ENCODE data around the gene ASH1L.
A peak's percentile ranks its signal among the peaks of the same experiment; 100 is the strongest.
"Not testable (repeated sequence)": the region's sequence is repeated elsewhere in the genome, so short reads cannot be mapped to it uniquely, and the experiment has no call there.

The ASH1L gene

DNA sequence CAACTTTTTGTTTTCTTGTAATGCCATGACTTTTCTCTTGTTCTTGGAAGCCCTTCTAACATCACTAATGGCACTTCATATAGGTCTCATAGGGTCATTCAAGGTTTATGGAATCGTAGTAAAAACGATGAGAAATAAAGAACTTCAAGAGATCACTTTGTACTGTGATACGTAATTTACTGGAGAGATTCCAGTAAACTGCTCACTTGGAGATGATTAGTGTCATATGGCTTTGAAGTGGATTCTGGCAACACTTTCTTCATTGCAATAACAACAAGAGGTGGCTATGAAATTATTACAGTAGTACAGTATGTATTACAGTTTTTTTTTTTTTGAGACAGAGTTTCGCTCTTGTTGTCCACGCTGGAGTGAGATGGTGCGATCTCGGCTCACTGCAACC, 138.5 kb downstream of the ASH1L start:
- no peak for DNase-seq (ENCODE audit: low read depth)
- TF ChIP-seq, protein P1, sequence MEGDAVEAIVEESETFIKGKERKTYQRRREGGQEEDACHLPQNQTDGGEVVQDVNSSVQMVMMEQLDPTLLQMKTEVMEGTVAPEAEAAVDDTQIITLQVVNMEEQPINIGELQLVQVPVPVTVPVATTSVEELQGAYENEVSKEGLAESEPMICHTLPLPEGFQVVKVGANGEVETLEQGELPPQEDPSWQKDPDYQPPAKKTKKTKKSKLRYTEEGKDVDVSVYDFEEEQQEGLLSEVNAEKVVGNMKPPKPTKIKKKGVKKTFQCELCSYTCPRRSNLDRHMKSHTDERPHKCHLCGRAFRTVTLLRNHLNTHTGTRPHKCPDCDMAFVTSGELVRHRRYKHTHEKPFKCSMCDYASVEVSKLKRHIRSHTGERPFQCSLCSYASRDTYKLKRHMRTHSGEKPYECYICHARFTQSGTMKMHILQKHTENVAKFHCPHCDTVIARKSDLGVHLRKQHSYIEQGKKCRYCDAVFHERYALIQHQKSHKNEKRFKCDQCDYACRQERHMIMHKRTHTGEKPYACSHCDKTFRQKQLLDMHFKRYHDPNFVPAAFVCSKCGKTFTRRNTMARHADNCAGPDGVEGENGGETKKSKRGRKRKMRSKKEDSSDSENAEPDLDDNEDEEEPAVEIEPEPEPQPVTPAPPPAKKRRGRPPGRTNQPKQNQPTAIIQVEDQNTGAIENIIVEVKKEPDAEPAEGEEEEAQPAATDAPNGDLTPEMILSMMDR (IDR thresholded peaks at IDR 0.05; ENCODE audit: insufficient read depth, low read depth, low read length, missing control alignments): no peak
- no peak overlapping the region for H3K4me3 ChIP-seq (ENCODE audit: low read depth, low read length)

DNA sequence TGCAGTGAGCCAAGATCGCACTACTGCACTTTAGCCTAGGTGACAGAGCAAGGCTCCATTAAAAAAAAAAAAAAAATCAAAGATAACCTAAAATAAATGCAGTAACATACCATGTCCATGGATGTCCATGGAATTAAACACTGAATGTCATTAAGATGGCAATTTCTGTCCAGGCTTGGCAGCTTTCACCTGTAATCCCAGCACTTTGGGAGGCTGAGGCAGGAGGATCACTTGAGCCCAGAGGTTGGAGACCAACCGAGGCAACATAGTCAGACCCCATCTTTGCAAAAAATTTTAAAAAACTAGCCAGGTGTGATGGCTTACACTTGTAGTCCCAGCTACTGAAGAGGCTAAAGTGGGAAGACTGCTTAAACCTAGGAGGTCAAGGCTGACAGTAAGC, 141.8 kb downstream of the ASH1L start:
- no peak overlapping the region for H3K4me3 ChIP-seq (ENCODE audit: low read depth, low read length)
- no peak for DNase-seq (ENCODE audit: low read depth)
- TF ChIP-seq, protein P1 (IDR thresholded peaks at IDR 0.05; ENCODE audit: insufficient read depth, low read depth, low read length, missing control alignments): no peak

DNA sequence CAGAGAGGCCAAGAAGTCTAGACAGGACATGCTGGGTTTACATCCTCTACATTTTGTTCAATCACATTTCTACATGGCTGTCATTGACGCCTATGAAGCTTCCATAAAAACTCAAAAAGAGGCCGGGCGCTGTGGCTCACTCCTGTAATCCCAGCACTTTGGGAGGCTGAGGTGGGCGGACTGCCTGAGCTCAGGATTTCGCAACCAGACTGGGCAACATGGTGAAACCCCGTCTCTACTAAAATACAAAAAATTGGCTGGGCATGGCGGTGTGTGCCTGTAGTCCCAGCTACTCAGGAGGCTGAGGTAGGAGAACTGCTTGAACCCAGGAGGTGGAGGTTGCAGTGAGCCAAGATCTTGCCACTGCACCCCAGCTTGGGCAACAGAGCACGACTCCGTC, 150.8 kb downstream of the ASH1L start:
- DNase-seq (ENCODE audit: low read depth); H3K4me3 ChIP-seq (ENCODE audit: low read depth, low read length): not testable (repeated sequence)

DNA sequence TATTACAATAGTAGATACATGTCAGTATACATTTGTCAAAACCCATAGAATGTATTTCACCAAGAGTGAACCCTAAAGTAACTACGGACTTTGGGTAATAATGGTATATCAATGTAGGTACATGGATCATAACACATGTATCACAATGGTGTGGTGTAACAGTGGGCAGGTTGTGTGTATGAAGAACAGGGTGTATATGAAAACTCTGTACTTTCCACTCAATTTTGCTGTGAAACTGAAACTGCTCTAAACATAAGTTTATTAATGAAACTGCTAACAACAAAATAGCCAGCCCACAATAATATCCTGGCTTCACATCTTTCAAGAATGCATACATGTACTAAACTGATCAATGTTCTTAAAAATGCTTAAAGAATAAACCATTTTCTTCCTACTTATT, 151.7 kb downstream of the ASH1L start:
- TF ChIP-seq, protein P1 (IDR thresholded peaks at IDR 0.05; ENCODE audit: insufficient read depth, low read depth, low read length, missing control alignments): no peak
- peak; percentile 49 for DNase-seq (ENCODE audit: low read depth)
- no peak overlapping the region for H3K4me3 ChIP-seq (ENCODE audit: low read depth, low read length)

DNA sequence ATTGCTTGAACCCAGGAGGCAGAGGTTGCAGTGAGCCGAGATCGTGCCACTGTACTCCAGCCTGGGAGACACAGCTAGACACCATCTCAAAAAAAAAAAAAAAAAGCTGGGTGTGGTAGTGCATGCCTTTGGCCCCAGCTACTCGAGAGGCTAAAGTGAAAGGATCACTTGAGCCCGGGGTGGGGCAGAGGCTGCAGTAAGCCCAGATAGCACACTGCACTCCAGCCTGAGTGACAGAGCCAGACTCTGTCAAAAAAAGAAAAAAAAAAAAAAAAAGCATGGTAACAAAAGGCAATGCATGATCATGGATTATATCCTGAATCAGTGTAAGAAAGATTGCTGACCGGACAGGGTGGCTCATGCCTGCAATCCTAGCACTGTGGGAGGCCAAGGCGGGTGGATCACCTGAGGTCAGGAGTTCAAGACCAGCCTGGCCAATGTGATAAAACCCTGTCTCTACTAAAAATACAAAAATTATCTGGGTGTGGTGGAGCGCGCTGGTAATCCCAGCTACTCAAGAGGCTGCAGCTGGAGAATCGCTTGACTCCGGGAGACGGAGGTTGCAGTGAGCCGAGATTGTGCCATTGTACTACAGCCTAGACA, 165.6 kb downstream of the ASH1L start:
- no peak for DNase-seq (ENCODE audit: low read depth)
- H3K4me3 ChIP-seq (ENCODE audit: low read depth, low read length): no peak overlapping the region
- TF ChIP-seq, protein P1 (IDR thresholded peaks at IDR 0.05; ENCODE audit: insufficient read depth, low read depth, low read length, missing control alignments): no peak

DNA sequence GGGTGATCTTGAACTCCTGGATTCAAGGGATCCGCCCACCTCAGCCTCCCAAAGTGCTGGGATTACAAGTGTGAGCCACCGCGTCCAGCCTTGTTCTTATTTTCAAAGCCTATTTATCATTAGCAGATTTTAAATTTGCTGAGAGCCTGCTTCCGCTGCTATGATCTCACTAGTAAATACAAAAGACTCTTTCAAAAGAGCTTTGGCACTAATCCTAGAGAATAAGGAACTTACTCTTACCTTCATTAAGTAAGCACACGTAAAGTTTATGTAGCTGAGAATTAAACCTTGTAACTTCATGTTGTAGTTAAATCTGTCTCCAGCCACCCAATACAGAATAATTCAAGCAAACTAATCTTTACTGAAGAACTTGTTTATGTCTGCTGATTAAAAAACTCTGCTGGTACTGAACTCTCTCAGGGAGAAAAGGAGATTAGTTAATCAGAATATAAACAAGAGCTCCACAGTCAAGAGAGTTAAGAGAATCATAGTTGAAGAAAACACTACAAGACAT, 169.6 kb downstream of the ASH1L start:
- no peak for DNase-seq (ENCODE audit: low read depth)
- H3K4me3 ChIP-seq (ENCODE audit: low read depth, low read length): no peak overlapping the region
- TF ChIP-seq, protein P1 (IDR thresholded peaks at IDR 0.05; ENCODE audit: insufficient read depth, low read depth, low read length, missing control alignments): no peak

DNA sequence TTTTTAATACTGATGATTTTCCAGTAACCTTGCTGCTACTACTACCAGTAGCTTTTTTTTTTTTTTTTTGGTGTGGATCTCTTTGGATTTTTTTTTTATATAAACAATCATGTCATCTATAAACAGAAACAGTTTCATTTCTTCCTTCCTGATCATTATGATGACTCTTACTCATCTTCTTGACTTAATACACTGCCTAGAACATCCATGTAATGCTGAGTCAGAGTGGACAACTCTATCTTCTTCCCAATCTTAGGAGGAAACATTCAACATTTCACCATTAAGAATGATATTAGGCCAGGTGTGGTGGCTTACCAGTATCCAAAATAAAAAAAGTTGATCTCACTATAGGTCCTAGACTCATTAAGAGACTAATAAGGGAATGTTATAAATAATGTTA, 172.8 kb downstream of the ASH1L start:
- TF ChIP-seq, protein P1 (IDR thresholded peaks at IDR 0.05; ENCODE audit: insufficient read depth, low read depth, low read length, missing control alignments): no peak
- H3K4me3 ChIP-seq (ENCODE audit: low read depth, low read length): no peak overlapping the region

DNA sequence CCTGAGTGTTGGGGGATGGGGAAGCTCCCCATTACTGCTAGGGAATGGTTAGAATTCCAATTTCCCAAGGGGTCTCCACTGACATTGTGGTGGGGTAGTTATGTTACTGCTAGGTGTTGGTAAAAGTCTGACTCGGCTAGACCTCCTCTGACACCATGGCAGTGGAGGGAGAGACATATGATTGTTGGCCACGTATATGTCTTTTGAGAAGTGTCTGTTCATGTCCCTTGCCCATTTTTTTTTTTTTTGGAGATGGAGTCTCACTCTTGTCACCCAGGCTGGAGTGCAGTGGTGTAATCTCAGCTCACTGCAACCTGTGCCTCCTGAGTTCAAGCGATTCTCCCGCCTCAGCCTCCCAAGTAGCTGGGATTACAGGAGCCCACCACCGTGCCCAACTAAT, 176.8 kb downstream of the ASH1L start:
- not testable (repeated sequence) for H3K4me3 ChIP-seq (ENCODE audit: low read depth, low read length)

More for the DNA sequence above, 172.8 kb downstream of the ASH1L start:
- DNase-seq (ENCODE audit: low read depth): no peak

More for the DNA sequence above, 176.8 kb downstream of the ASH1L start:
- DNase-seq (ENCODE audit: low read depth): not testable (repeated sequence)
